ENCODE data around the gene ASB8.
A peak's percentile ranks its signal among the peaks of the same experiment; 100 is the strongest.

ASB8 gene

GRCh38 chr12:48105867-48106680 is 51.2 kb downstream of the ASB8 start, which contains the start of gene SENP1:
Gene SENP1, minus strand, starts transcription at chr12:48106079. Its CDS starts 4,607 bp downstream, at chr12:48101472.
- DNase-seq (ENCODE audit: low read depth in 3 of 3): peak; percentile 80 to 88 (median 82)

- peak in 2 of 3 experiments; percentile 18 to 21 for DNase-seq (ENCODE audit: low read depth in 3 of 3)
Measured at GRCh38 chr12:48105321-48105866, 51.9 kb downstream of the ASB8 start.

- DNase-seq (ENCODE audit: low read depth in 3 of 3): no peak
Measured at GRCh38 chr12:48104531-48104930, 52.8 kb downstream of the ASB8 start.
